ENCODE measurements around the gene EIF2AK3. TPM values are rescaled to one million over a fixed set of nuclear protein-coding genes. Genes with fewer than 3 reads are reported as not detected.

Gene EIF2AK3
- polyA plus RNA-seq, 1 donor (not counting 4 experiments of a cell fraction or from before 2014, with no cell fraction given), result 10.9 TPM

DNA sequence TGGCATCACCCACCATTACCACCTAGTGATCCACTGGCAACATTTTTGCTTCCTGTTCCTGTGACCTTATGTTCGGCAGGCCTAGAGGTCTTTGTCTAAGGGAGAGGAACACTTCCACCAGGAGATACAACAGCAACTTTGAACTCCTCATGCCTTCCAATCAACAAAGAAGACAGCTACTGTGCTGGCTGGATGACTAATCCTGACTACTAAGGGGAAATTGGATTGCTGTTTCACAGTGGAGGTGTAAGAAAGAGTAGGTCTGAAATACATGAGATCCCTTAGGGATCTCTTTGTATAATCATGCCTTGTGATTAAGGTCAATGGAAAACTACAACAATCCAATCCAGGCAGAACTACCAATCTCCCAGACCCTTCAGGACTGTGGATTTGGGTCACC, 45.2 kb downstream of the EIF2AK3 start:
- H4K20me1 ChIP-seq (ENCODE audit: control insufficient read depth, extremely low read depth, insufficient read depth, low read length), result no peaks in the 10 kb centered on the region

DNA sequence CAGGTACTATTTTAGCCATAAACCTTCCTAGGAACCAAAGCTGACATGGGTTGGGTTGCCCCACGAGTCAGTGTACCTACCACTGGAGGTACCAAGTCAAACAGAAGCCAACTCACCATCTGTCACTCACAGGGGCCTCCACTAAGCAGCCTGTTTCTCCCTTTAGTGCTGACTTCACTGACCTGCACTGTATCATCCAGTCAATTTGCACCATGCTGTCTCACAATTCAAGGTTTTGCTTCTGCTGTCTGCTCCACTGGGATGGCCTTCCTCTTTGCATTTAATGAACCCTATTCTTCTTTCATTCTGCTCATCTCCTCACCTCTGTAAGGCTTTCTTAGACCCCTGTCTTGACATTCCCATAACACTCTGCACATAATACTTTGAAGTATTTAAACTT, 47.2 kb downstream of the EIF2AK3 start:
- Histone ChIP-seq H3K27ac (ENCODE audit: control insufficient read depth, insufficient read depth, low read length) (no peak overlapping the region), H3K79me2 (ENCODE audit: control insufficient read depth, insufficient read depth, low read length) (no peaks in the 10 kb centered on the region), H3K4me2 (ENCODE audit: control insufficient read depth, extremely low read depth, insufficient read depth, low read depth, low read length) (no peak overlapping the region), H2AFZ (ENCODE audit: control insufficient read depth, low read length) (no peak overlapping the region), H3K4me1 (ENCODE audit: control insufficient read depth, extremely low read depth, insufficient read depth, low read length) (no peaks in the 10 kb centered on the region), H3K36me3 (ENCODE audit: control insufficient read depth in 2 of 2, extremely low read depth in 1 of 2, insufficient read depth in 2 of 2, low read length in 2 of 2) (peaks cover 7 to 24% of the 10 kb centered on the region in 2 experiments), H3K4me3 (ENCODE audit: control insufficient read depth in 2 of 3, extremely low read depth in 1 of 3, insufficient read depth in 2 of 3, low read depth in 1 of 3, low read length in 3 of 3) (no peak overlapping the region), H3K9me3 (ENCODE audit: control insufficient read depth, low read depth, low read length) (no peaks in the 10 kb centered on the region), H4K20me1 (ENCODE audit: control insufficient read depth, extremely low read depth, insufficient read depth, low read length) (no peaks in the 10 kb centered on the region), H3K9me1 (ENCODE audit: control insufficient read depth, extremely low read depth, insufficient read depth, low read length) (no peaks in the 10 kb centered on the region), H3K27me3 (ENCODE audit: control insufficient read depth, extremely low read depth, insufficient read depth, low read length) (no peaks in the 10 kb centered on the region), H3K9ac (ENCODE audit: control insufficient read depth, extremely low read depth, insufficient read depth, low read length) (no peak overlapping the region)
- DNase-seq (ENCODE audit: low read depth, low spot score) (no peak), FAIRE-seq (no peak)
- TF ChIP-seq, protein P1, sequence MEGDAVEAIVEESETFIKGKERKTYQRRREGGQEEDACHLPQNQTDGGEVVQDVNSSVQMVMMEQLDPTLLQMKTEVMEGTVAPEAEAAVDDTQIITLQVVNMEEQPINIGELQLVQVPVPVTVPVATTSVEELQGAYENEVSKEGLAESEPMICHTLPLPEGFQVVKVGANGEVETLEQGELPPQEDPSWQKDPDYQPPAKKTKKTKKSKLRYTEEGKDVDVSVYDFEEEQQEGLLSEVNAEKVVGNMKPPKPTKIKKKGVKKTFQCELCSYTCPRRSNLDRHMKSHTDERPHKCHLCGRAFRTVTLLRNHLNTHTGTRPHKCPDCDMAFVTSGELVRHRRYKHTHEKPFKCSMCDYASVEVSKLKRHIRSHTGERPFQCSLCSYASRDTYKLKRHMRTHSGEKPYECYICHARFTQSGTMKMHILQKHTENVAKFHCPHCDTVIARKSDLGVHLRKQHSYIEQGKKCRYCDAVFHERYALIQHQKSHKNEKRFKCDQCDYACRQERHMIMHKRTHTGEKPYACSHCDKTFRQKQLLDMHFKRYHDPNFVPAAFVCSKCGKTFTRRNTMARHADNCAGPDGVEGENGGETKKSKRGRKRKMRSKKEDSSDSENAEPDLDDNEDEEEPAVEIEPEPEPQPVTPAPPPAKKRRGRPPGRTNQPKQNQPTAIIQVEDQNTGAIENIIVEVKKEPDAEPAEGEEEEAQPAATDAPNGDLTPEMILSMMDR (optimal IDR thresholded peaks at IDR 0.05 in 1 of 3, IDR thresholded peaks at IDR 0.05 in 1 of 3, conservative IDR thresholded peaks at IDR 0.05 in 1 of 3; ENCODE audit: extremely low read depth in 1 of 3, insufficient read depth in 2 of 3, low read length in 3 of 3), result no peak
- TF ChIP-seq EZH2 (IDR thresholded peaks at IDR 0.05; ENCODE audit: low read length), result no peak
- dilution Hi-C loops (cut with MboI; ENCODE audit: extremely low pct_ligation_motif_present, low sequenced_read_pairs), result no loop called here

More for the DNA sequence above, 45.2 kb downstream of the EIF2AK3 start:
- dilution Hi-C loops (cut with MboI; ENCODE audit: extremely low pct_ligation_motif_present, low sequenced_read_pairs), result no loop called here
- no peak for FAIRE-seq
- Histone ChIP-seq H2AFZ (ENCODE audit: control insufficient read depth, low read length) (no peak overlapping the region), H3K4me3 (ENCODE audit: control insufficient read depth in 2 of 3, extremely low read depth in 1 of 3, insufficient read depth in 2 of 3, low read depth in 1 of 3, low read length in 3 of 3) (no peak overlapping the region), H3K27ac (ENCODE audit: control insufficient read depth, insufficient read depth, low read length) (no peak overlapping the region), H3K9me3 (ENCODE audit: control insufficient read depth, low read depth, low read length) (no peaks in the 10 kb centered on the region), H3K79me2 (ENCODE audit: control insufficient read depth, insufficient read depth, low read length) (no peaks in the 10 kb centered on the region), H3K9ac (ENCODE audit: control insufficient read depth, extremely low read depth, insufficient read depth, low read length) (no peak overlapping the region), H3K27me3 (ENCODE audit: control insufficient read depth, extremely low read depth, insufficient read depth, low read length) (no peaks in the 10 kb centered on the region), H3K4me1 (ENCODE audit: control insufficient read depth, extremely low read depth, insufficient read depth, low read length) (no peaks in the 10 kb centered on the region), H3K4me2 (ENCODE audit: control insufficient read depth, extremely low read depth, insufficient read depth, low read depth, low read length) (no peak overlapping the region), H3K36me3 (ENCODE audit: control insufficient read depth in 2 of 2, extremely low read depth in 1 of 2, insufficient read depth in 2 of 2, low read length in 2 of 2) (peaks cover 11 to 15% of the 10 kb centered on the region in 2 experiments), H3K9me1 (ENCODE audit: control insufficient read depth, extremely low read depth, insufficient read depth, low read length) (no peaks in the 10 kb centered on the region)
- no peak for DNase-seq (ENCODE audit: low read depth, low spot score)
- TF ChIP-seq, protein P1 (optimal IDR thresholded peaks at IDR 0.05 in 1 of 3, IDR thresholded peaks at IDR 0.05 in 1 of 3, conservative IDR thresholded peaks at IDR 0.05 in 1 of 3; ENCODE audit: extremely low read depth in 1 of 3, insufficient read depth in 2 of 3, low read length in 3 of 3), result no peak
- no peak for TF ChIP-seq EZH2 (IDR thresholded peaks at IDR 0.05; ENCODE audit: low read length)
